ENCODE measurements around the gene C1QTNF2. TPM values are rescaled to one million over a fixed set of nuclear protein-coding genes. Genes with fewer than 3 reads are reported as not detected.
"Not testable (repeated sequence)": the region's sequence is repeated elsewhere in the genome, so short reads cannot be mapped to it uniquely, and the experiment has no call there.

C1QTNF2 gene
- total and polyA plus RNA-seq, 9 donors = 0.25 to 3.7 (median 1.1) TPM; not detected in 1

DNA sequence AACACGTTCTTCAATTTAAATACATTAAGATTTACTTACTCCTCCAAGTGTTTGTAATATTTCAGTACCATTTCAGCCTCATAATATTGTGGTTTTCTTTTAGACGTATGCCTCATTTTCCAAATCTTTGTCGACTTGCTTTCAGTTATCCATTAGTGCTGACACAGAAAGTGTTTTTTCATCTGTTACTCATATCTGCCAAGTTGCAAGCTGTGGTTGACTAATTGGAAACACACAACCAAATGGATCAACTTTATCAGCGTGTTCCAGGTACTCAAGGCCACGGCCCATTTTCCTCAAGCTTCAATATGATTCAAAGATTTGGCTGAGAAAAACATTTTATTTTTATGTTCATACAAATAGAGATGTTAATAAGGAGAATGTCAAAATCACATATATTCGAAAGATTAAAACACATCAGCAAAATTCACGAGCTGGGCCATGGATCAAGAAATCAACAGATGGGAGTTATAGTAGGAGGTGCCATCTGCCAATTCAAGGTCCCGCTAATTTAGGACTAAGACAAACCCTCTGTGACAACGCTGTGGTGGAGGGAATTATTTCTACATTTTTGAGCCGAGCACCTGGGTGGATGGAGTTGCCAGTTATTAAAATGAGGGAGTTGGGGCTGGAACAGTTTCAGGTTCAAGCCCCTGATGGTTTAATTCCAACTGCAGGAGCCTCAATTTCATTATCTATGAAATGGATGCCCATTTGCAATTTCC, 30.9 kb downstream of the C1QTNF2 start:
- intact Hi-C loops (cut with DNase I) = loop anchor here in 1 of 4 donors (5.0 to 10.0 kb wide), 3 partner anchors 142 to 895 kb away; no protein-coding TSS in a partner anchor
- TF ChIP-seq EP300 (IDR thresholded peaks at IDR 0.05) (no peak), POLR2A (IDR thresholded peaks at IDR 0.05) (no peak)
- TF ChIP-seq, protein P1, sequence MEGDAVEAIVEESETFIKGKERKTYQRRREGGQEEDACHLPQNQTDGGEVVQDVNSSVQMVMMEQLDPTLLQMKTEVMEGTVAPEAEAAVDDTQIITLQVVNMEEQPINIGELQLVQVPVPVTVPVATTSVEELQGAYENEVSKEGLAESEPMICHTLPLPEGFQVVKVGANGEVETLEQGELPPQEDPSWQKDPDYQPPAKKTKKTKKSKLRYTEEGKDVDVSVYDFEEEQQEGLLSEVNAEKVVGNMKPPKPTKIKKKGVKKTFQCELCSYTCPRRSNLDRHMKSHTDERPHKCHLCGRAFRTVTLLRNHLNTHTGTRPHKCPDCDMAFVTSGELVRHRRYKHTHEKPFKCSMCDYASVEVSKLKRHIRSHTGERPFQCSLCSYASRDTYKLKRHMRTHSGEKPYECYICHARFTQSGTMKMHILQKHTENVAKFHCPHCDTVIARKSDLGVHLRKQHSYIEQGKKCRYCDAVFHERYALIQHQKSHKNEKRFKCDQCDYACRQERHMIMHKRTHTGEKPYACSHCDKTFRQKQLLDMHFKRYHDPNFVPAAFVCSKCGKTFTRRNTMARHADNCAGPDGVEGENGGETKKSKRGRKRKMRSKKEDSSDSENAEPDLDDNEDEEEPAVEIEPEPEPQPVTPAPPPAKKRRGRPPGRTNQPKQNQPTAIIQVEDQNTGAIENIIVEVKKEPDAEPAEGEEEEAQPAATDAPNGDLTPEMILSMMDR (IDR thresholded peaks at IDR 0.05) = no peak

DNA sequence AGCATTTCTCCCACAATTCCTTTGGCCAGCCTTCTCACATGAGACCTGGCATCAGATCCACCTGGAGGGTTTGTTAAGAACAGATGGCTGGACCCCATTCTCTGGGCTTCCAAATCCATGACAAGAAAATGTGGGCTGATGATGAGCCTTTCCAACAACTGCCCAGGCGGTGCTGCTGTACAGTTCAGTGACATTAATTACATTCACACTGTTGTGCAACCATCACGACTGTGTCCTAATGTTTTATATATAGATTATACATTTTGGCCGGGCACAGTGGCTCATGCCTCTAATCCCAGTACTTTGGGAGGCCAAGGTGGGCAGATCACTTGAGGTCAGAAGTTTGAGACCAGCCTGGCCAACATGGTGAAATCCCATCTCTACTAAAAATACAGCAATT, 35.7 kb downstream of the C1QTNF2 start:
- H3K4me3 ChIP-seq; H3K27ac ChIP-seq; DNase-seq; H3K36me3 ChIP-seq; H3K27me3 ChIP-seq; H3K9me3 ChIP-seq; H3K4me1 ChIP-seq (ENCODE audit: insufficient read depth); intact Hi-C loops (cut with DNase I): not testable (repeated sequence)
- WGBS, 3 donors = 92 to 95% (median 94%) methylated on average over 3 of the region's 3 CpGs

More for the DNA sequence above, 30.9 kb downstream of the C1QTNF2 start:
- DNase-seq = peak in 1 of 5 donors; percentile 21
- Histone ChIP-seq H3K4me1 (ENCODE audit: insufficient read depth) (peaks cover 16% of the 10 kb centered on the region), H3K27ac (peak overlapping the region in 1 of 2 donors; percentile 31), H3K4me3 (no peak overlapping the region), H3K27me3 (no peaks in the 10 kb centered on the region), H3K36me3 (no peaks in the 10 kb centered on the region), H3K9me3 (no peaks in the 10 kb centered on the region)
- 18 to 27% (median 27%) methylated on average over 10 of the region's 10 CpGs for WGBS, 3 donors

DNA sequence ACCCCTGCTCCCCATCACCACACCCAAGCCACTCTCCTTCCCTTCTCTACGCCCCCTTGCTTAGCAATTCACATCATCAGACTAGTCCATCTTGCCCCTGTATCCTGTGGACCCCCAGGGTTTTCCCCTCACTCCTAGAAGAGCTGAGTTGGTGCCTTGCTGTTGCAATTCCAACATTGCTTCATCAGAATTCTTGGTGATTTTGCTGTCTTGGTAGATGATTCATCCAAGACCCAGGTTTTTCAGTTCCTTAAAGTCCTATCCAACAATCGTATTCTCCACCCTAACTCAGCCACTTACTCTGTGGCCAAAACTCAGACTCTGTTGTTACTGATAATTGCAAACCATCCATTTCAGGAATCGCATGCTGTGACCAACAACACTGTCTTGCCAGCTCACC, 36.7 kb downstream of the C1QTNF2 start:
- 68 to 82% (median 75%) methylated on average over 3 of the region's 3 CpGs for WGBS, 3 donors
- intact Hi-C loops (cut with DNase I) = no loop called here
- no peaks in the 10 kb centered on the region for H3K36me3 ChIP-seq
- no peaks in the 10 kb centered on the region for H3K9me3 ChIP-seq
- H3K4me1 ChIP-seq (ENCODE audit: insufficient read depth) = no peaks in the 10 kb centered on the region
- DNase-seq = no peak
- H3K4me3 ChIP-seq = no peak overlapping the region
- no peak overlapping the region for H3K27ac ChIP-seq
- TF ChIP-seq, protein P1 (IDR thresholded peaks at IDR 0.05) = no peak
- no peak for TF ChIP-seq POLR2A (IDR thresholded peaks at IDR 0.05)
- no peak for TF ChIP-seq EP300 (IDR thresholded peaks at IDR 0.05)
- no peaks in the 10 kb centered on the region for H3K27me3 ChIP-seq

DNA sequence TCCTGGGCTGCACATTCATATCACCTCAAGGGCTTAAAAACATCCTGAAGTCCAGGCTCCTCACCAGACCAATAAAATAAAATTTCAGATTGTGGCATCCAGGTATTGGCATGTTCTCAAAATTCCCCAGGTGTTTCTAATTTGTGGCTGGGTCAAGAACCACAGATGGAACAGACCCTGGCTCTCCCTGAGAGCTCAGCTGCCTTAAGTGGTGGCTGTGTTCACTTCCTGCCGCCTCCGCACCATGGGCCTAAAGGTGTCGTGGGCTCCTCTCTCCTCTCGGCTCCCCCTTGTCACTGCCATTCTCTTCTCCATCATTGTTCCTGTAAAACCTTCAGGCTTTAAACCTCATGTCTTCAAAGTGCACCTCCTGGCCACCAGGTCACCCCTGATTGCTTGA, 40.2 kb downstream of the C1QTNF2 start:
- 87 to 92% (median 88%) methylated on average over 4 of the region's 4 CpGs for WGBS, 3 donors
- Histone ChIP-seq H3K4me1 (ENCODE audit: insufficient read depth) (no peaks in the 10 kb centered on the region), H3K27ac (no peak overlapping the region), H3K4me3 (no peak overlapping the region), H3K27me3 (no peaks in the 10 kb centered on the region), H3K36me3 (no peaks in the 10 kb centered on the region), H3K9me3 (no peaks in the 10 kb centered on the region)
- intact Hi-C loops (cut with DNase I) = no loop called here
- no peak for DNase-seq
- TF ChIP-seq EP300 (IDR thresholded peaks at IDR 0.05) = no peak
- TF ChIP-seq POLR2A (IDR thresholded peaks at IDR 0.05) = no peak
- TF ChIP-seq, protein P1 (IDR thresholded peaks at IDR 0.05) = no peak

DNA sequence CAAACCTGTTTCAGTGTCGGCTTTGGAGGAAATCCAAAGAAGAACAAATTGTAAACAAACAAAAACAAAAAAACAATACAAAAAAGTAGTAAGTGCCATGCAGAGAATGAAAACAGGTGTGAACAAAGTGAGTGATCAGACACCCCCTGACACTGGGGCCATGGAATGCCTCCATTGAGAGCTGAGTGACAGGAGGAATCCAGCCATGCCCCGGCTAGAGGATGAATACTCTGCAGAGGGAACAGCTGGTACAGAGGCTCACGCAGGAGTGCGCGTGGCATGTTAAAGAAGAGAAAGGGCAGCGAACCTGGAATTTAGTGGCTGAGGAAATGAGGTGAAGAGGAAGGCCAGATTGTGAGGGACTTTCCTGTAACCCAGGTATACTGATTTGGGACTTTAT, 42.6 kb downstream of the C1QTNF2 start:
- Histone ChIP-seq H3K27me3 (no peaks in the 10 kb centered on the region), H3K36me3 (no peaks in the 10 kb centered on the region), H3K4me3 (no peak overlapping the region), H3K27ac (no peak overlapping the region), H3K4me1 (ENCODE audit: insufficient read depth) (no peaks in the 10 kb centered on the region), H3K9me3 (no peaks in the 10 kb centered on the region)
- DNase-seq = no peak
- WGBS, 3 donors = 81 to 84% (median 84%) methylated on average over 6 of the region's 6 CpGs
- intact Hi-C loops (cut with DNase I) = no loop called here
- no peak for TF ChIP-seq EP300 (IDR thresholded peaks at IDR 0.05)
- TF ChIP-seq, protein P1 (IDR thresholded peaks at IDR 0.05) = no peak
